Glutamatergic neuron (in vitro differentiated cells): ENCODE results near the gene RAF1. TPM values are rescaled to one million over a fixed set of nuclear protein-coding genes. Genes with fewer than 3 reads are reported as not detected.

Experiments used
- DNase-seq: peaks from one replicate; pipeline ENCODE4 v3.0.0; 2022
- H3K27ac Mint-ChIP-seq: one replicate; pipeline ENCODE4 v1.8.0; 2020; ENCODE audit warnings: mild to moderate bottlenecking, mixed read lengths, inconsistent platforms; ENCODE audit not compliant: unreplicated experiment
- H3K27me3 Mint-ChIP-seq: one replicate; pipeline ENCODE4 v1.8.0; 2020; ENCODE audit warnings: mild to moderate bottlenecking, moderate library complexity, mixed read lengths, inconsistent platforms; ENCODE audit not compliant: unreplicated experiment
- H3K36me3 Mint-ChIP-seq: one replicate; pipeline ENCODE4 v1.8.0; 2020; ENCODE audit warnings: mild to moderate bottlenecking, mixed read lengths, inconsistent platforms; ENCODE audit not compliant: unreplicated experiment
- H3K4me1 Mint-ChIP-seq: one replicate; pipeline ENCODE4 v1.8.0; 2020; ENCODE audit warnings: mild to moderate bottlenecking, low read depth, mixed read lengths, inconsistent platforms; ENCODE audit not compliant: unreplicated experiment
- H3K4me3 Mint-ChIP-seq: one replicate; pipeline ENCODE4 v1.8.0; 2020; ENCODE audit warnings: mild to moderate bottlenecking, mixed read lengths, inconsistent platforms; ENCODE audit not compliant: unreplicated experiment
- H3K9me3 Mint-ChIP-seq: one replicate; pipeline ENCODE4 v1.8.0; 2020; ENCODE audit warnings: mild to moderate bottlenecking, moderate library complexity, mixed read lengths, inconsistent platforms; ENCODE audit not compliant: unreplicated experiment
- total RNA-seq: library from RNA; stranded (reverse); fragmentation: NEBNext Ultra II Directional; extraction: Animal tissue kit (Norgen Biotek cat#: 25700); gene quantifications from one replicate; pipeline ENCODE4 v1.2.1, GENCODE V29; 2021; ENCODE audit not compliant: unreplicated experiment
- TF ChIP-seq, protein P1 (sequence below): fragments of 200-600 bp; sonication (generic); IDR thresholded peaks from one replicate; pipeline ENCODE4 v1.5.0; 2021; ENCODE audit not compliant: partially characterized antibody, unreplicated experiment

The RAF1 gene
- total RNA-seq, 1 donor from 2014 or later, result 185 TPM

- DNase-seq, result no peak
- TF ChIP-seq, protein P1, sequence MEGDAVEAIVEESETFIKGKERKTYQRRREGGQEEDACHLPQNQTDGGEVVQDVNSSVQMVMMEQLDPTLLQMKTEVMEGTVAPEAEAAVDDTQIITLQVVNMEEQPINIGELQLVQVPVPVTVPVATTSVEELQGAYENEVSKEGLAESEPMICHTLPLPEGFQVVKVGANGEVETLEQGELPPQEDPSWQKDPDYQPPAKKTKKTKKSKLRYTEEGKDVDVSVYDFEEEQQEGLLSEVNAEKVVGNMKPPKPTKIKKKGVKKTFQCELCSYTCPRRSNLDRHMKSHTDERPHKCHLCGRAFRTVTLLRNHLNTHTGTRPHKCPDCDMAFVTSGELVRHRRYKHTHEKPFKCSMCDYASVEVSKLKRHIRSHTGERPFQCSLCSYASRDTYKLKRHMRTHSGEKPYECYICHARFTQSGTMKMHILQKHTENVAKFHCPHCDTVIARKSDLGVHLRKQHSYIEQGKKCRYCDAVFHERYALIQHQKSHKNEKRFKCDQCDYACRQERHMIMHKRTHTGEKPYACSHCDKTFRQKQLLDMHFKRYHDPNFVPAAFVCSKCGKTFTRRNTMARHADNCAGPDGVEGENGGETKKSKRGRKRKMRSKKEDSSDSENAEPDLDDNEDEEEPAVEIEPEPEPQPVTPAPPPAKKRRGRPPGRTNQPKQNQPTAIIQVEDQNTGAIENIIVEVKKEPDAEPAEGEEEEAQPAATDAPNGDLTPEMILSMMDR, result no peak
- H3K4me1 Mint-ChIP-seq, result peaks cover 7% of the 10 kb centered on the region
- H3K36me3 Mint-ChIP-seq, result no peaks in the 10 kb centered on the region
- no peak overlapping the region for H3K4me3 Mint-ChIP-seq
- H3K27me3 Mint-ChIP-seq, result peaks cover 4% of the 10 kb centered on the region
- H3K27ac Mint-ChIP-seq, result no peak overlapping the region
- H3K9me3 Mint-ChIP-seq, result peaks cover 3% of the 10 kb centered on the region
Observed at GRCh38 chr3:12620305-12620704, 43.6 kb downstream of the RAF1 start.

GRCh38 chr3:12618426-12618825, 45.5 kb downstream of the RAF1 start:
- no peak overlapping the region for H3K27ac Mint-ChIP-seq
- H3K9me3 Mint-ChIP-seq, result peaks cover 3% of the 10 kb centered on the region
- no peaks in the 10 kb centered on the region for H3K36me3 Mint-ChIP-seq
- peaks cover 6% of the 10 kb centered on the region for H3K27me3 Mint-ChIP-seq
- no peak overlapping the region for H3K4me3 Mint-ChIP-seq
- TF ChIP-seq, protein P1, result no peak
- H3K4me1 Mint-ChIP-seq, result peaks cover 9% of the 10 kb centered on the region
- DNase-seq, result no peak

GRCh38 chr3:12615266-12615665, 48.7 kb downstream of the RAF1 start:
- H3K4me1 Mint-ChIP-seq, result peaks cover 6% of the 10 kb centered on the region
- TF ChIP-seq, protein P1, result no peak
- no peak overlapping the region for H3K4me3 Mint-ChIP-seq
- H3K36me3 Mint-ChIP-seq, result no peaks in the 10 kb centered on the region
- H3K9me3 Mint-ChIP-seq, result peaks cover 3% of the 10 kb centered on the region
- H3K27ac Mint-ChIP-seq, result no peak overlapping the region
- peaks cover 5% of the 10 kb centered on the region for H3K27me3 Mint-ChIP-seq
- no peak for DNase-seq

DNA sequence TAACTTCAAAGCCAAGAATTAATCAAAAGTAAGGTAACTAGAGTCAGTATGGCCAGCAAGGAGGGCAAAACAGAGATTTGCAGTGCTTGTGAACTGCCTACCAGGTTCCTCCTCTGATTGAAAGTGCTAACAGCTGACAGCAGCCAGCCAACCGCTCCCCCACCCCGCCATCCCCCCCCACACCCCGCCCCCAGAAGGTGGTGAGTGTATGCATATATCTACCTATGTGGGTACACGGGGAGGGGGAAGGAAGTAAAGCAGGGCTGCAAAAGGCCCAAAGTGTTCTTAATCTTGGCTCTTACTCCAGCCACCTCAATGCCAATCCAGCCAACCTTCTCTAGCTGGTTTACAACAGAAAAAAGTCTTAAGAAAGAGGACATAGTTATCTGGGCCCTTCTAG, 50.7 kb downstream of the RAF1 start:
- H3K4me1 Mint-ChIP-seq, result peaks cover 6% of the 10 kb centered on the region
- peaks cover 5% of the 10 kb centered on the region for H3K27me3 Mint-ChIP-seq
- peaks cover 3% of the 10 kb centered on the region for H3K9me3 Mint-ChIP-seq
- no peak for DNase-seq
- no peak overlapping the region for H3K4me3 Mint-ChIP-seq
- no peaks in the 10 kb centered on the region for H3K36me3 Mint-ChIP-seq
- TF ChIP-seq, protein P1, result no peak
- H3K27ac Mint-ChIP-seq, result no peak overlapping the region

DNA sequence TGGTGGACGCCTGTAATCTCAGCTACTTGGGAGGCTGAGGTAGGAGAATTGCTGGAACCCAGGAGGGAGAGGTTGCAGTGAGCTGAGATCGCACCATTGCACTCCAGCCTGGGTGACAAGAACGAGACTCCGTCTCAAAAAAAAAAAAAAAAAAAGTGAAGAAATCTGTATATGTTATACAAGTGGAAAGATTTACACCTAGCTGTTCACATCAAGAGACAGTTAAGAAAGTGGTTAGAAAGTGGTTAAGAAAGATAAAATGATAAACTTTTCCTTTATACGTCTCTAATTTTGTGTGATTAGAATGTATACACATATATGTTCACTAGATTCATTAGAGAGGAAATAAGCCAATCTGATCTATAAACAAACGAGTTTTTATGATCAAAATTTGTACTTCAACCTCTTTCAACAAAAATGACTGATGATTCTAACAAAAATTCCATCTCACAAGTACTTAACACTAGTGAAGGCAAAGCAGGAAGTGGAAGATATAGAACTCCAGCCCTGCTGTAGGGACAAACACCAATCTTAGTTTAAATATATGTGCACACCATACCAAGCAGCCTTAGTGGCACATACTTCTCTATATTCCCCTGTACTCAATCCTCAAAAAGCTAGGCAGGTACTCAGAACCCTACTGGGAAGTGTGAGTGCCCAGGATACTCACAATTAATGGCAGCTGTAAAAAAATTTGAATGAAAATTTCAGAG, 51.2 kb downstream of the RAF1 start:
- TF ChIP-seq, protein P1, result no peak
- H3K4me3 Mint-ChIP-seq, result no peak overlapping the region
- H3K27me3 Mint-ChIP-seq, result peaks cover 3% of the 10 kb centered on the region
- H3K4me1 Mint-ChIP-seq, result peaks cover 6% of the 10 kb centered on the region
- DNase-seq, result no peak
- peaks cover 3% of the 10 kb centered on the region for H3K9me3 Mint-ChIP-seq
- H3K27ac Mint-ChIP-seq, result no peak overlapping the region
- H3K36me3 Mint-ChIP-seq, result no peaks in the 10 kb centered on the region
